22Rv1 (cell line): ENCODE results near the gene MT1A.

Experiments
- ZFX ChIP-seq: fragments of 450-650 bp; IDR thresholded peaks from 2 replicates; pipeline ENCODE4 v1.6.1; 2017; ENCODE audit warnings: antibody characterized with exemption, borderline replicate concordance
- TF ChIP-seq, protein P1 (sequence below): fragments of 450-650 bp; IDR thresholded peaks from 2 replicates; pipeline ENCODE4 v1.5.1; 2017; ENCODE audit warnings: mild to moderate bottlenecking

DNA sequence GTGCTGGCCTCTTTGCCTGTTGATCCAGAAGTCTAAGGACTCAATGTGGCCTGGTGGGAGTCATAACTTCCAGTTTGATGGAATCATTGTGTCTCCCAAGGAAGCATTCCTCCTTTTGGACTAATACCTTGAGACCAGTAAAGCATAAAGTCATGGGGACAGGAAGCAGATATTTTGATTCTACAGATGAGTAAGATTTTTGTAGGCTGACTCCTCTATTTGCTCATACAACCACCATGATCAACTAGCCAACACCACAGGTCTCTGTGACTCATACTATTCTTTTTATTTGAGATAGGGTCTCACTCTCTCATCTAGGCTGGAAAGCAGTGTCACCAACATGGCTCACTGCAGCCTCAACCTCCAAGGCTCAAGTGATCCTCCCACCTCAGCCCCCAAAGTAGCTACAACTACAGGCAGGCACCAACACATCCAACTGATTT, 23.9 kb upstream of the MT1A start:
- TF ChIP-seq ZFX = no peak
- TF ChIP-seq, protein P1, sequence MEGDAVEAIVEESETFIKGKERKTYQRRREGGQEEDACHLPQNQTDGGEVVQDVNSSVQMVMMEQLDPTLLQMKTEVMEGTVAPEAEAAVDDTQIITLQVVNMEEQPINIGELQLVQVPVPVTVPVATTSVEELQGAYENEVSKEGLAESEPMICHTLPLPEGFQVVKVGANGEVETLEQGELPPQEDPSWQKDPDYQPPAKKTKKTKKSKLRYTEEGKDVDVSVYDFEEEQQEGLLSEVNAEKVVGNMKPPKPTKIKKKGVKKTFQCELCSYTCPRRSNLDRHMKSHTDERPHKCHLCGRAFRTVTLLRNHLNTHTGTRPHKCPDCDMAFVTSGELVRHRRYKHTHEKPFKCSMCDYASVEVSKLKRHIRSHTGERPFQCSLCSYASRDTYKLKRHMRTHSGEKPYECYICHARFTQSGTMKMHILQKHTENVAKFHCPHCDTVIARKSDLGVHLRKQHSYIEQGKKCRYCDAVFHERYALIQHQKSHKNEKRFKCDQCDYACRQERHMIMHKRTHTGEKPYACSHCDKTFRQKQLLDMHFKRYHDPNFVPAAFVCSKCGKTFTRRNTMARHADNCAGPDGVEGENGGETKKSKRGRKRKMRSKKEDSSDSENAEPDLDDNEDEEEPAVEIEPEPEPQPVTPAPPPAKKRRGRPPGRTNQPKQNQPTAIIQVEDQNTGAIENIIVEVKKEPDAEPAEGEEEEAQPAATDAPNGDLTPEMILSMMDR = no peak
